ENCODE data around the gene NPR2.

The NPR2 gene

DNA sequence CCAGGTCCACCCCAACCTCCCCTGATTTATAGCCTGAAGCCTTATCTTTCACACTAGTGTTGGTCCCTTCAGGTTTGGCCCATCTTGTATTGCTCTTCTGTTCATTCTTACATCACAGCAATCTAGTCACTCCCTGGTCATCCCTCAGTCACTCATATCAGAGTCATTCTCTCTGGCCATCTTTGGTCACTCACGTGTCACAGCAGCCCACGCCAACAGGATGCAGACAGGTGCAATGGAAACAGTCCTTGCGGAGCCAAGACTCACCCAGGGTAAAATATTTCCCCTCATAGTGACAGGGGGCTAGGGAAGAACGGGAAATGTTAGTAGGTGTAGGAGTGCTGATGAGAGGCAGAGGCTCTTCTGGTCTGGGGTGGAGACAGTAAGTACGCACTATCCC, 37.9 kb upstream of the NPR2 start:
- POLR2A ChIA-PET = no interaction called here
- TF ChIP-seq, protein P1, sequence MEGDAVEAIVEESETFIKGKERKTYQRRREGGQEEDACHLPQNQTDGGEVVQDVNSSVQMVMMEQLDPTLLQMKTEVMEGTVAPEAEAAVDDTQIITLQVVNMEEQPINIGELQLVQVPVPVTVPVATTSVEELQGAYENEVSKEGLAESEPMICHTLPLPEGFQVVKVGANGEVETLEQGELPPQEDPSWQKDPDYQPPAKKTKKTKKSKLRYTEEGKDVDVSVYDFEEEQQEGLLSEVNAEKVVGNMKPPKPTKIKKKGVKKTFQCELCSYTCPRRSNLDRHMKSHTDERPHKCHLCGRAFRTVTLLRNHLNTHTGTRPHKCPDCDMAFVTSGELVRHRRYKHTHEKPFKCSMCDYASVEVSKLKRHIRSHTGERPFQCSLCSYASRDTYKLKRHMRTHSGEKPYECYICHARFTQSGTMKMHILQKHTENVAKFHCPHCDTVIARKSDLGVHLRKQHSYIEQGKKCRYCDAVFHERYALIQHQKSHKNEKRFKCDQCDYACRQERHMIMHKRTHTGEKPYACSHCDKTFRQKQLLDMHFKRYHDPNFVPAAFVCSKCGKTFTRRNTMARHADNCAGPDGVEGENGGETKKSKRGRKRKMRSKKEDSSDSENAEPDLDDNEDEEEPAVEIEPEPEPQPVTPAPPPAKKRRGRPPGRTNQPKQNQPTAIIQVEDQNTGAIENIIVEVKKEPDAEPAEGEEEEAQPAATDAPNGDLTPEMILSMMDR (IDR thresholded peaks at IDR 0.05; ENCODE audit: insufficient read depth, low read length, missing control alignments) = no peak
- DNase-seq (ENCODE audit: low read depth, low spot score) = no peak
- H3K4me3 ChIP-seq (ENCODE audit: low read depth, low read length) = no peak overlapping the region
- CTCF ChIA-PET = interaction anchor here (0.6 to 2.7 kb wide), 3 partner anchors 18 to 67 kb away, joined by 3 to 9 read pairs (median 4); no protein-coding TSS in a partner anchor

DNA sequence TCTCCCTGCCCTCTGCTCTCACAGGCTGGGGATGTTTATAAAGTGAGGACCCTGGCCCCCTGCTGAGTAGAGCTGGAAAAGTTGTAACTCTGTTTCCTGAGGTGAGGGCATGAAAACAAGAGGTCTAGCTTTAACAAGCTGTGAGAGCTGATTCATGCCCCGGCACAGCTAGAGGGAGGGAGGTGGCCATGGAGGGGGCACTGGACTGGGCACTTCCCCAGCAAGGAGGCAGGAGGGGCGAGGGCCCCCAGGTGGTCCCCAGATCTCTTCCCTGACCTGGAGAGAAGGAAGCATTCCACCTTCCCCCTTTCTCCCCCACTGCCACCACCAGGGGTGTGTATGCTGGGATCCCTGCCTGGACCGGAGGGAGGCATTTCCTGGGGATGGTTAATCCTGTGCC, 37.1 kb upstream of the NPR2 start, which contains the start of gene MSMP:
Gene MSMP, minus strand, starts transcription at position 13 of the 400 bp plus-strand sequence. CDS start 147 bp downstream, outside the sequence.
- no peak within 1 kb of the TSS for H3K4me3 ChIP-seq (ENCODE audit: low read depth, low read length)
- ChIA-PET POLR2A (no interaction called here), CTCF (interaction anchor here (0.7 to 0.9 kb wide), 2 partner anchors 8 to 71 kb away, joined by 3 to 4 read pairs; no protein-coding TSS in a partner anchor)
- DNase-seq (ENCODE audit: low read depth, low spot score) = no peak
- TF ChIP-seq, protein P1 (IDR thresholded peaks at IDR 0.05; ENCODE audit: insufficient read depth, low read length, missing control alignments) = no peak

DNA sequence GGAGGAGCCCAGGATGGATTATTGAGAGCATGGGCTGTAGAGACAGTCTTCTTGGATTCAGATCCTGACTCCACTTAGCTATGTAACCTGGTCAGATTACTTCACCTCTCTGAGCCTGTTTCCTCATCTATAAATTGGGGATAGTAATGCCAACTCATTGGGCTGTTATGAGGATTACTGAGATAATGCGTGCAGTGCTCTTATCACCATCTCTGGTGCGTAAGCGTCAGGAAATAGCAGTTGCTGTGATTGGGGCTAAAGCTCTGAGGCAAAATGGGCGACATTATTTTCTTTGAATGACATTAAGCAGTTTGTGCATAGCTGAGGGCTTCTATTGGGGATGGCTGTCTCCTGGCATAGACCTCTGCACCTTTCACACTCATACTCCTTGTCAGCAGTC, 36.3 kb upstream of the NPR2 start:
- H3K4me3 ChIP-seq (ENCODE audit: low read depth, low read length) = no peak overlapping the region
- DNase-seq (ENCODE audit: low read depth, low spot score) = no peak
- TF ChIP-seq, protein P1 (IDR thresholded peaks at IDR 0.05; ENCODE audit: insufficient read depth, low read length, missing control alignments) = no peak
- CTCF ChIA-PET = interaction anchor here (0.9 to 2.0 kb wide), 2 partner anchors 16 to 19 kb away, joined by 3 to 7 read pairs; no protein-coding TSS in a partner anchor
- POLR2A ChIA-PET = interaction anchor here (0.6 kb wide), 1 partner anchor 68 kb away, joined by 4 read pairs; no protein-coding TSS in a partner anchor

DNA sequence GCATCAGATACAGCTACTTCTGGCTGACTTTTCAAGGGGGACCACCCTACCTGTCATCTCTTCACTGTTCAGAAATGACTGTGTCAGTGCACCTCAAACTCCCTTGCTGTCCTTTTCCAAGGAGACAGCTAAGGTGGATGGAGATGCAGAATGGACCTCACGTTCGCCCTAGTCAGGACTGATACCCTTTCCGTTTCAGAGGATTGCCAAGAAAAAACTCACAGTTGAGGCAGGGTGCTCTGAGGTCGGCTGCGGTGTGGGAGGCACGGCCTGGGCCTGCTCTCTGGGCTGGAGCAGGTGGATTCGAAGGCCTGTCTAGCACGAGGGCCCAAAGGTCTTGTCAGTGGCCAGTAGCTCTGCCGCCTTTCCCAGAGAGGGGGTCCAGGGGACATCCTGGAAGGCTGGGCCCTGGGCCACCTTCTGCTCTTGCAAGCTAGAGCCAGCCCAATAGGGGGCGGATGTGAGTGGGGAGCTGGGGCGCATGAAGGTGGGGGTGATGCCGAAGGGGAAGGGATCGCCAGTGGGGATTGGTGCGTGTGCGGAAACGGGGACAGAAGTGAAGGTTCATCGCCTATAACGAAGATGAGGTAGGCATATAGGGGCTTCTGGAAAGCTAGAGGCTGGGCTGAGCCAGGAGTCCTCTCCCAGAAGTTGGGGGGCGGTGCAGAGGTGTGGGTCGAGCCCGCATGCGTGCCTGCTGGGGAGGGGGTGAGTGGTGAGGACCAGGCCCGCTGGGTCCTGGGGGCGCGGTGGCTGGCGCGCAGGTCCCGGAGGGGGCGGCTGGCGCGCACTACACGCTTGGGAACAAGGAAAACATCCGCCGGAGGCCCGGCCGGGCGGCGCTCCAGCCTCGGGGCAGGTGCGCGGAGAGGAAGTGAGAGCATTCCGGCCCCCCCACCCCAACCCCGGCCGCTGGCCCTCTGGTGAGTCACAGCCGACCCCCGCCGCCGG, 34.8 kb upstream of the NPR2 start:
- no peak for DNase-seq (ENCODE audit: low read depth, low spot score)
- TF ChIP-seq, protein P1 (IDR thresholded peaks at IDR 0.05; ENCODE audit: insufficient read depth, low read length, missing control alignments) = peak; percentile 53
- ChIA-PET POLR2A (no interaction called here), CTCF (interaction anchor here (0.7 to 2.7 kb wide), 13 partner anchors 8 to 78 kb away, joined by 3 to 12 read pairs (median 3); no protein-coding TSS in a partner anchor)
- H3K4me3 ChIP-seq (ENCODE audit: low read depth, low read length) = peak overlapping the region; percentile 41

DNA sequence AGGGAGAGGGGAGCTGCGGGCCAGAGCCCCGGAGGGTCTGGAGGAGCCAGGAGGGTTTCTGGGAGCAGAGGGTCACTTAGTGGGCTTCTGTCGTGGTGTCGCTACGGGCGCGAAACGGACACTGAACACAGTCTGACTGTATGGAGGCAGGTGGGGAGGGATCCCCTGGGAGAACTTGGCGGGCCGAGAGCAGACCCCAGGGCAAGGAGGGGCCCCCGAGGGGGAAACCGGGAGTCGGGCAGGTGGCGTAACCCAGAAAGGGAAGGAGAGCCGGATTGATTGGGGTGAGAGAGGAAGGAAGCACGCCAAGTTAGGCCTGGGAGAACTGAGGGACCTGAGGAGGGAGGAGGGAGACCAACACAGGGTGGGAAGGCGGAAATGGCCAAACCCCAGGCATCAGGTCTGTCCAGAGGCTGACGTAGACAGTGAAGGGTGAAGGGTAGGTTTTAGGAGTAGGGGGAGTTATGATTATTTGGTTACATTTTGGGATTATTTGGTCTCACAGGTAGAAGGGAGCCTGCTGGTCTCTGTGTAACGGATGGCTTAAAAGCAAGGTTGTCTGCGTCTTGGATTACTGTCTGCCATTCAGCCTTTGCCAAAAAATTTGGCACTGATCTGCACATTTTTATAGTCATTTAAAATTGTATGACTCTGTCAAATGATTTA, 34.0 kb upstream of the NPR2 start:
- no peak overlapping the region; the same call in 1 of the 2 replicates for H3K4me3 ChIP-seq (ENCODE audit: low read depth, low read length)
- no peak for DNase-seq (ENCODE audit: low read depth, low spot score)
- TF ChIP-seq, protein P1 (IDR thresholded peaks at IDR 0.05; ENCODE audit: insufficient read depth, low read length, missing control alignments) = no peak
- ChIA-PET CTCF (interaction anchor here (1.0 to 2.7 kb wide), 11 partner anchors 8 to 31 kb away, joined by 3 to 12 read pairs (median 4); no protein-coding TSS in a partner anchor), POLR2A (no interaction called here)

Measured in AG04449 (cell line).